Spinal cord (tissue), 10 donors: ENCODE data around the gene KANK4. TPM values are rescaled to one million over a fixed set of nuclear protein-coding genes. Genes with fewer than 3 reads are reported as not detected.

Experiments used
- DNase-seq, 6 donors: peaks; one replicate each; pipeline versions ENCODE4 v3.0.0 to v3.0.0-alpha.2; 2013 to 2015; ENCODE audit warnings: low spot score in 6 of 6, low read depth in 4 of 6
- H3K27ac ChIP-seq: one replicate; pipeline ENCODE4 v1.5.1; 2013; ENCODE audit warnings: low read depth, low read length, control low read depth
- H3K27me3 ChIP-seq: one replicate; pipeline ENCODE4 v1.6.1; 2013; ENCODE audit warnings: low read length; ENCODE audit not compliant: control insufficient read depth, insufficient read depth
- H3K36me3 ChIP-seq: one replicate; pipeline ENCODE4 v1.6.1; 2013; ENCODE audit warnings: low read length; ENCODE audit not compliant: control insufficient read depth, insufficient read depth
- H3K4me1 ChIP-seq: one replicate; pipeline ENCODE4 v1.6.1; 2013; ENCODE audit warnings: low read length; ENCODE audit not compliant: control insufficient read depth, insufficient read depth
- H3K4me3 ChIP-seq: one replicate; pipeline ENCODE4 v1.5.1; 2013; ENCODE audit warnings: low read depth, low read length, control low read depth
- H3K9me3 ChIP-seq: one replicate; pipeline ENCODE4 v1.6.1; 2013; ENCODE audit warnings: low read length; ENCODE audit not compliant: control insufficient read depth, insufficient read depth
- WGBS: methylation state at CpG from one replicate; pipeline ENCODE4 v1.1.5; 2013; ENCODE audit warnings: missing lambda C conversion rate; ENCODE audit not compliant: insufficient coverage; 5-methylcytosine and 5-hydroxymethylcytosine counted together
- polyA plus RNA-seq, 2 donors: library from polyadenylated mRNA; unstranded; fragments of 120-200 nt; gene quantifications; one replicate each; pipeline ENCODE4 v1.2.1, GENCODE V29; 2013; ENCODE audit not compliant: insufficient read length in 2 of 2
- total RNA-seq, 2 donors: library from RNA; depleted of rRNA in 1 of 2; stranded (reverse); fragments of 120-200 nt in 1 of 2; fragments of >200 nt in 1 of 2; gene quantifications; one replicate each; pipeline versions ENCODE4 v1.2.3 to v1.2.4, GENCODE V29; 2013 to 2014
- donor health status: healthy.

KANK4 gene
- total and polyA plus RNA-seq, 4 donors, result 8.9 to 23.8 (median 19.6) TPM

DNA sequence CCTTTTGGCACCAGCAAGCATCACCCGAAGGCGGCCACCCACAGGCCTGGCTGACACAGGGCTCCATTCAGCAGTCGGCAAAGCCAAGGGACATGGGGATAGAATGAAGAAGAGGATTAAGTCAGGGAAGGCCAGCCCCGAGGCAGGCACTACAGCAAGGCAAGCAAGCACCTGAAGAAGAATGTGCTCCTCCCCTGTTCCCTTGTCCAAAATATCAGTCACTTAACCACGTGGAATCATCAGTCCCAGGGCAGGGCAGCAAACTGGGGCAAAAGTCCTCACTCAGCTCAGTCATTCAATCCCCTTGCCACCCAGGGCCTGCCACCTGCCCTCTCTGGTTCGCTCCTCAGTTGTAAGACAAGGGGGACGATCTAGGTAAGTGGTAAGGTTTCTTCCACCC lies 9.3 kb downstream of the KANK4 start:
- WGBS, result 78% methylated on average over 3 of the region's 7 CpGs
- H3K4me3 ChIP-seq, result no peak overlapping the region
- H3K9me3 ChIP-seq, result no peaks in the 10 kb centered on the region
- DNase-seq, result no peak
- peaks cover 16% of the 10 kb centered on the region for H3K4me1 ChIP-seq
- H3K27ac ChIP-seq, result no peak overlapping the region
- no peaks in the 10 kb centered on the region for H3K36me3 ChIP-seq
- H3K27me3 ChIP-seq, result peaks cover 8% of the 10 kb centered on the region

DNA sequence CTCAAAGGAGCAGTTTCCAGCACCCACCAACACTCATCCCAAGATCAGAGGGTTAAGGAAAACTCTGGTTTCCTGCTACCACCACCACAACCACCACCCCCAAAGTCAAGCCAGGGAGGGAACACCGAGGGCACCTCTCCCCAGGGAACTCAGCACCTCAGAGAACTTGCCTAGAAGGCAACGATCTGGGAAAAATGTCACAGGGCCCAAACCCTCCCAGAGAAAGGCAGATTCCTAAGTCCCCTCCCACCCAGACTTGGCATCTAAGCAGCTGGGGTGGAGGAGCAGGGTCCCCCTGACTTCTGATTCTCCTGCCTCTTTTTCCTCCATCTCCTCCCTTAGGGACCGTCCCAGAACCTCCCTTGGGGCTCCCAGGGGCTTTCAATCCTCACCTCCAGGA lies 10.6 kb downstream of the KANK4 start:
- 28% methylated on average over 2 of the region's 3 CpGs for WGBS
- Histone ChIP-seq H3K4me3 (no peak overlapping the region), H3K27me3 (peaks cover 8% of the 10 kb centered on the region), H3K36me3 (no peaks in the 10 kb centered on the region), H3K27ac (no peak overlapping the region), H3K9me3 (no peaks in the 10 kb centered on the region), H3K4me1 (peaks cover 12% of the 10 kb centered on the region)
- DNase-seq, result no peak

DNA sequence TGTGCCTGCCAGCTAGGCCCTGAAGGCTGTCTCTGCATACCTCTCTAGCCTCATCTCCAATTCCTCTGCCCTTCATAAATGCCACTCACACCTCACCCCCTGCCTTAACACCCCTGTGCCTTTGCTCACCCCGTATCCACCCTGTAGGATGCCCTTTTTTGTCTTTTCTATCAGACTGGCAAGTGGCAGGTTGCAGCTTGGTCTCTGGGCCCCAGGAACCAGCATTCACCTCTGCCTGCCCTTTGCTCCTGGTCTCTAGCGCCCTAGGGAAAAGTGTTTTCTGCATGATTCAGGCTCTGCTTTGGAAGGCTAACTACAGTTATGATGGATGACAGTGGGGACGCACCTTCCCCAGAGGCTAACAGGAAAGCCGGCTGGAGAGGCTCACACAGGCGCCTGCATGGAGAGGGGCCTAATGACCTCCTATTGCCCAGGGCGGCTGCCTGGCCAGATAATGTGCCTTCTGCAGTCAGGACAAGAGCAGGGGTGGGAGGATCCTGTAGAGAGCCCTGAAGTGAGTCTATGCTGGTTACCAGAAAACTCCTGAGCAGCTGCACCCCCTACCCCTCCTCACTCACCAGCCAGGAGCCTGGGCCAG lies 11.2 kb downstream of the KANK4 start:
- Histone ChIP-seq H3K4me1 (peaks cover 12% of the 10 kb centered on the region), H3K36me3 (no peaks in the 10 kb centered on the region), H3K27me3 (peaks cover 9% of the 10 kb centered on the region), H3K4me3 (no peak overlapping the region), H3K9me3 (no peaks in the 10 kb centered on the region), H3K27ac (no peak overlapping the region)
- no peak for DNase-seq
- 55% methylated on average over 5 of the region's 6 CpGs for WGBS

DNA sequence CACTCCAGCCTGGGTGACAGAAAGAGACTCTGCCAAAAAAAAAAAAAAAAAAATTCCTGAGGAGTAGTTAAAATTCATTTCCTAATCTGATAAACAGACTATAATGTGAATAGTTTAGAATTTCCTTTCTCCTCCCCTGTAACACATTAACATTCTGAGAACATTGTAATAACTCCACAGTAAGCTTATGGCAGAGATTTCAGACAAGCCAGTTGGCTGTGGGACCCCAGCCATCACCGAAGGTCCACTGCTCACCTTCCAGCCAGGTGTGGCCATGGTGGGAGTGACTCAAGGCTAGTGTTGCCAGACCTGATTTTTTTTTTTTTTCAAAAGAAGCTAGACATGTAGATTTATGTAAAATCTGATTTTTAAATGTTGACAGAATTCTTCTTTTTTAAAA lies 11.8 kb downstream of the KANK4 start:
- peaks cover 10% of the 10 kb centered on the region for H3K27me3 ChIP-seq
- H3K27ac ChIP-seq, result no peak overlapping the region
- no peak overlapping the region for H3K4me3 ChIP-seq
- no peaks in the 10 kb centered on the region for H3K9me3 ChIP-seq
- peaks cover 12% of the 10 kb centered on the region for H3K4me1 ChIP-seq
- 86% methylated on average over 1 of the region's 1 CpG for WGBS
- no peak for DNase-seq
- no peaks in the 10 kb centered on the region for H3K36me3 ChIP-seq

DNA sequence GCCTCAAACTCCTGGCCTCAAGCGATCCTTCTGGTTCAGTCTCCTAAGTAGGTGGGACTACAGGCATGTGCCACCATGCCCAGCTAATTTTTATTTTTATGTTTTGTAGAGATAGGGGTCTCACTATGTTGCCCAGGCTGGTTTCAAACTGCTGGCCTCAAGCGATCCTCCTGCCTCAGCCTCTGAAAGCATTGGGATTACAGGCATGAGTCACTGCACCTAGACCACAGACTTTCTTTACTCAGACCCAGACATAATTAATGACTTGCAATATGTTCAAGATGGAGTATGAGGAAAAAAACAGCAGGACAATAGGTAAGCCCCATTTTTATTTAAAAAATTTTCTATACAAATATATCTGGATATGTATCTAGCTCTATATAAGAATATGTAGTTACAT lies 13.2 kb downstream of the KANK4 start:
- Histone ChIP-seq H3K27ac (no peak overlapping the region), H3K36me3 (no peaks in the 10 kb centered on the region), H3K9me3 (no peaks in the 10 kb centered on the region), H3K4me1 (peaks cover 12% of the 10 kb centered on the region), H3K27me3 (peaks cover 10% of the 10 kb centered on the region), H3K4me3 (no peak overlapping the region)
- whole genome bisulfite sequencing, result 100% methylated on average over 1 of the region's 2 CpGs
- no peak for DNase-seq

DNA sequence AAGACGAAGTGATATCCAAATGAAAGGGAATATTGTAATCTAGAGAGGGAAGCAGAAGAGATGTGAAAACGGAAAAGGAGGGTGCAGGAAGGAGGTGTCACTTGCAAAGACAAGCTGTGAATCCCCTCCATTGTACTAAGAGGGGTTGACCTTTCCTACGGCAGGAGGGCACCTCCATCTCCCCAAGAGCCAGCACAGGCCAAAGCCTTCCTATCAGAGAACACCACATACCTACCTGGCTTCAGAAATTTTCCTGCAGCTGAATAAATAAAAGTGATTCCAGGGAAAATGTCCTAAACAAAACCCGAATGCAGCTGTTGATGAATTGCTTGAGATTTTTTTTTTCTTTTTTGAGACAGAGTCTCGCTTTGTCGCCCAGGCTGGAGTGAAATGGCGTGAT lies 14.3 kb downstream of the KANK4 start:
- no peak overlapping the region for H3K4me3 ChIP-seq
- peaks cover 10% of the 10 kb centered on the region for H3K27me3 ChIP-seq
- peak in 1 of 6 donors; percentile 35 for DNase-seq
- WGBS, result 67% methylated on average over 4 of the region's 7 CpGs
- H3K27ac ChIP-seq, result peak overlapping the region; percentile 11
- H3K36me3 ChIP-seq, result no peaks in the 10 kb centered on the region
- H3K9me3 ChIP-seq, result no peaks in the 10 kb centered on the region
- H3K4me1 ChIP-seq, result peaks cover 14% of the 10 kb centered on the region

DNA sequence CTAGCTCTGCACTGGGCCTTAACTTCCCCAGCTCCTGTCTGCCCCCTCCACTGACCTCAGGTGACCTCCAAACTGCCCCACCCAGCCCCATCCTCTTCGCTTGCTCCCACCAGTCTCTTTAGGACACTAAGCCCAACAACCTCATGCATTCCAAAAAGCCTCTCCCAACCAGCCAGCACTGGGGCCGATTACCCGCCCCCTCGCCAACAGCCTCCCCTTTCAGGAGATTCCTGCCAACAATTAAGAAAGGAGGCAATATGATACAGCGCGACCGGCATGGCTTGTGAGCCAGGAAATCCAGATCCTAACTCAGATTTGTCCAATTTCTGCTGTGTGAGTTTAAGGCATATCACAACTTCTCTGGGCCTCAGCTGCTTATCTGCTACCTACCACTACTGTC lies 14.7 kb downstream of the KANK4 start:
- H3K4me1 ChIP-seq, result peaks cover 17% of the 10 kb centered on the region
- 92% methylated on average over 1 of the region's 7 CpGs for WGBS
- peak overlapping the region; percentile 11 for H3K27ac ChIP-seq
- H3K4me3 ChIP-seq, result no peak overlapping the region
- no peaks in the 10 kb centered on the region for H3K9me3 ChIP-seq
- H3K27me3 ChIP-seq, result peaks cover 10% of the 10 kb centered on the region
- H3K36me3 ChIP-seq, result no peaks in the 10 kb centered on the region
- DNase-seq, result no peak

DNA sequence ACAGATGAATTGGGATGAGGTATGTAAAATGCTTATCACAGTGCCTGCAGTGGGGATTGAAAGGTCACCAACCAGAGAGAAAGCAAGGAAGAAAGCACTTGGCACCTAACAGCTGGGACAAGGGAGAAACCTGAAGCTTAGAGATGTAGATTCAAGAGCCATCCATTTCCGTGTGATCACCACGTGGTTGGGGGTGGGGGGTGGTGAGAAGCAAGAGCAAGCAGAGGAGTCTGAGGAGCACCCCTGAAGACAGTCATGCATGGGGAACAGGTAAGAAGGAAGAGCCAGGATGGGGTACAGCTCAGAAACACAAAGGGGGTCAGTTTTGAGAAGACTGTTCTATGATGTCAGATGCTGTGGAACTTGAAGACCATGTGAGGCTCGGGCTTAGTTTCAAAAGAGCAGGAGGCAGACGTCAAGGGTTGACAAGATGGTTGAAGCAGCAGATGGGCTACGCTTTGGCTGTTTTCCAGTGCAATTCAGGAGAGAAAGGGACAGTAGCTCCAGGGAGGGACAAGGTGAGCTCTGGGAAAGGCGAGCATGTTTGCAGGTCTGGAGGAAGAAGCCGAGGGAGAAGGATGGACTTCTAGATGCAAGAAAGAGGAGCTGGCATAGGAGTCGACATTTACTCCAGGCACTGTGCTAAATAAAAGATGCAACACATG lies 17.4 kb downstream of the KANK4 start:
- H3K9me3 ChIP-seq, result no peaks in the 10 kb centered on the region
- peaks cover 2% of the 10 kb centered on the region for H3K27me3 ChIP-seq
- DNase-seq, result no peak
- 79% methylated on average over 7 of the region's 8 CpGs for WGBS
- peaks cover 16% of the 10 kb centered on the region for H3K4me1 ChIP-seq
- no peaks in the 10 kb centered on the region for H3K36me3 ChIP-seq
- no peak overlapping the region for H3K27ac ChIP-seq
- no peak overlapping the region for H3K4me3 ChIP-seq

DNA sequence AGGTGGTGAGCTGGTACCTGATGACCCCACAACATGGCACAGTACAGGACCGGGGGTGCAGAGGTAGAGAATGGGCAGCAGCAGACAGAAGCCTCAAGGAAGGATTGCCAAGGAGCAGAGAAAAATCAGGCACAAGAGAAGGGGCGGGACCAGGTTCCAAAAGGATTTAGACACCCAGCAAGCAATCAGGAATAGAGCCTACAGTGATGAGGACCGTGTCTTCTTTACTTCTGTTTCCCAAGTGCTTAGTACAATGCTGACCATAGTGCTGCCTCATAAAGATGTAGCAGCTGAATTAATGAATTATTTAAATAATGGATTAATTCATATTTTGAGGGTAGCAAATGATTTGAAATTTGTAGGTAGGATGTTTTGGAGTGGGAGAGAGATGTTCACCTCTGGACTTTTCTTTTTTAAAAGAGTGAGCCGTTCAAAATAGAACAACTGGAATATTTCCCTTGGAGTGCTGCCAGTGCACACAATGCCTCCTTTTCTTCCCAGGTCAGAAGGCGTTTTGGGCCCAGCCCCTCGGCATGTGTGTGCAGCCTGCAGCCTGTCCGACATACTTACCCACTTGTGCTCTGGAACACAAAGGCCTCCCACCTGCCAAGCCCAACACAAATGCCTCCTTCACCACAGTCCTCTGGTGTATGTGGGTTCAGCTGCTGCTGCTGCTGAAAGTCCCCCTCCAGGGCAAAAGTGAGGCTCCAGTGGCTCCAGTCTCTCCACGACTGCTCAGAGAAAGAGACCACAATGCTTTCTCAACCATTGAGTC lies 19.6 kb downstream of the KANK4 start:
- H3K4me1 ChIP-seq, result peaks cover 36% of the 10 kb centered on the region
- H3K4me3 ChIP-seq, result no peak overlapping the region
- no peaks in the 10 kb centered on the region for H3K36me3 ChIP-seq
- peak in 2 of 6 donors; percentile 39 to 80 for DNase-seq
- H3K27ac ChIP-seq, result peak overlapping the region; percentile 78
- no peaks in the 10 kb centered on the region for H3K9me3 ChIP-seq
- 47% methylated on average over 5 of the region's 8 CpGs for WGBS
- peaks cover 2% of the 10 kb centered on the region for H3K27me3 ChIP-seq
